22Rv1 (cell line): ENCODE results near the gene CEP192.

Experiments used
- ZFX ChIP-seq: fragments of 450-650 bp; IDR thresholded peaks from 2 replicates; pipeline ENCODE4 v1.6.1; 2017; ENCODE audit warnings: antibody characterized with exemption, borderline replicate concordance
- TF ChIP-seq, protein P1 (sequence below): fragments of 450-650 bp; IDR thresholded peaks from 2 replicates; pipeline ENCODE4 v1.5.1; 2017; ENCODE audit warnings: mild to moderate bottlenecking

DNA sequence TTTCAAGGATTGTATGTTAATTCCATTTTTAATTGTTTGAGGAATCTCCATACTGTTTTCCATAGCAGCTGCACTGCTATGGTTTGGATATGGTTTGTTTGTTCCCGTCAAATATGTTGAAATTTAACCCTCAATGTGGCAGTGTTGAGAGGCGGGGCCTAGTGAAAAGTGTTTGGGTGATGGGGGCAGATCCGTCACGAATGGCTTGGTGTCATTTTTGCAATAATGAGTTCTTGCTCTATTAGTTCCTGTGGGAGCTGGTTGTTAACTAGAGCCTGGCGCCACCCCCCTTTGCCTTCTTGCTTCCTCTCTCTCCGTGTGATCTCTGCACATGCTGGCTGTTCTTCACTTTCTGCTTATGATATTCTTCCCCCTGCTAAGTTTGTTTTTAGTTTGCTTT, 156.0 kb downstream of the CEP192 start:
- TF ChIP-seq, protein P1, sequence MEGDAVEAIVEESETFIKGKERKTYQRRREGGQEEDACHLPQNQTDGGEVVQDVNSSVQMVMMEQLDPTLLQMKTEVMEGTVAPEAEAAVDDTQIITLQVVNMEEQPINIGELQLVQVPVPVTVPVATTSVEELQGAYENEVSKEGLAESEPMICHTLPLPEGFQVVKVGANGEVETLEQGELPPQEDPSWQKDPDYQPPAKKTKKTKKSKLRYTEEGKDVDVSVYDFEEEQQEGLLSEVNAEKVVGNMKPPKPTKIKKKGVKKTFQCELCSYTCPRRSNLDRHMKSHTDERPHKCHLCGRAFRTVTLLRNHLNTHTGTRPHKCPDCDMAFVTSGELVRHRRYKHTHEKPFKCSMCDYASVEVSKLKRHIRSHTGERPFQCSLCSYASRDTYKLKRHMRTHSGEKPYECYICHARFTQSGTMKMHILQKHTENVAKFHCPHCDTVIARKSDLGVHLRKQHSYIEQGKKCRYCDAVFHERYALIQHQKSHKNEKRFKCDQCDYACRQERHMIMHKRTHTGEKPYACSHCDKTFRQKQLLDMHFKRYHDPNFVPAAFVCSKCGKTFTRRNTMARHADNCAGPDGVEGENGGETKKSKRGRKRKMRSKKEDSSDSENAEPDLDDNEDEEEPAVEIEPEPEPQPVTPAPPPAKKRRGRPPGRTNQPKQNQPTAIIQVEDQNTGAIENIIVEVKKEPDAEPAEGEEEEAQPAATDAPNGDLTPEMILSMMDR = no peak
- no peak for TF ChIP-seq ZFX
